ENCODE measurements around the gene FOXP1. TPM values are rescaled to one million over a fixed set of nuclear protein-coding genes. Genes with fewer than 3 reads are reported as not detected.

FOXP1 gene
- total and polyA plus RNA-seq, 2 of the 8 experiments (the other 6 are each of a cell fraction or from before 2014, with no cell fraction given) = 13.9 to 25.4 TPM

- Histone ChIP-seq H3K56ac (replicated peaks; ENCODE audit: insufficient read length, low read depth, low read length) (no peak overlapping the region), H3K4me3 (ENCODE audit: extremely low read depth in 1 of 4, insufficient read depth in 2 of 4, low read depth in 3 of 4, low read length in 4 of 4) (no peak overlapping the region), H4K5ac (ENCODE audit: insufficient read length, low read depth, low read length) (no peak overlapping the region), H3K23me2 (ENCODE audit: low read depth, low read length) (no peaks in the 10 kb centered on the region), H3K79me2 (ENCODE audit: control insufficient read depth in 1 of 2, insufficient read depth in 2 of 2, low read length in 2 of 2) (no peaks in the 10 kb centered on the region), H3K23ac (ENCODE audit: insufficient read length) (no peak overlapping the region), H2BK120ac (replicated peaks; ENCODE audit: low read depth, low read length) (no peak overlapping the region), H3K79me1 (ENCODE audit: low read depth, low read length) (no peaks in the 10 kb centered on the region; the same call in 1 of the 2 replicates), H2AK5ac (ENCODE audit: low read depth, low read length) (no peak overlapping the region), H3K27ac (ENCODE audit: low read depth, low read length) (no peak overlapping the region), H2BK15ac (ENCODE audit: low read length) (no peak overlapping the region), H3K9me3 (ENCODE audit: insufficient read depth in 2 of 2, low read depth in 1 of 2, low read length in 1 of 2) (peaks cover 0 to 1% of the 10 kb centered on the region in 2 experiments; a peak in 1 of 4 replicates), H2BK20ac (ENCODE audit: low read length) (no peak overlapping the region), H3K4ac (replicated peaks; ENCODE audit: insufficient read length, low read depth, low read length) (no peak overlapping the region), H3K27me3 (replicated peaks in 1 of 4; ENCODE audit: control insufficient read depth in 3 of 4, extremely low read depth in 1 of 4, insufficient read depth in 3 of 4, low read length in 3 of 4) (no peaks in the 10 kb centered on the region), H2BK12ac (ENCODE audit: low read depth, low read length) (no peak overlapping the region), H4K20me1 (replicated peaks in 1 of 2; ENCODE audit: control insufficient read depth in 1 of 2, insufficient read depth in 2 of 2, low read length in 2 of 2) (peaks cover 0 to 2% of the 10 kb centered on the region in 2 experiments), H3K36me3 (ENCODE audit: control insufficient read depth in 2 of 4, insufficient read depth in 4 of 4, low read length in 3 of 4) (no peaks in the 10 kb centered on the region), H3K9ac (replicated peaks in 1 of 4; ENCODE audit: extremely low read depth in 1 of 4, low read depth in 3 of 4, low read length in 3 of 4) (no peak overlapping the region), H3K18ac (ENCODE audit: extremely low read depth, low read length) (no peak overlapping the region), H4K8ac (ENCODE audit: extremely low read depth, insufficient read depth, low read length) (no peak overlapping the region), H3K14ac (ENCODE audit: insufficient read length) (no peak overlapping the region), H2BK5ac (ENCODE audit: low read depth, low read length) (no peak overlapping the region), H4K91ac (replicated peaks; ENCODE audit: insufficient read length, low read length) (no peak overlapping the region), H3K4me2 (ENCODE audit: insufficient read depth in 1 of 2, low read depth in 2 of 2, low read length in 2 of 2) (no peak overlapping the region), H3K4me1 (replicated peaks in 1 of 4; ENCODE audit: control insufficient read depth in 3 of 4, insufficient read depth in 4 of 4, low read length in 3 of 4) (peaks cover 0 to 10% (median 5%) of the 10 kb centered on the region in 4 experiments; a peak in 4 of 7 replicates), H2AFZ (ENCODE audit: low read length) (no peak overlapping the region)
- WGBS, 2 experiments (ENCODE audit: extremely low coverage in 1 of 2, insufficient coverage in 1 of 2, insufficient read length in 1 of 2, insufficient replicate concordance in 2 of 2, low coverage in 1 of 2, low lambda C conversion rate in 2 of 2, missing lambda C conversion rate in 1 of 2) = 89% methylated on average over 7 of the region's 7 CpGs; no CpG with 5 or more reads in 1 of the 2 experiments
- POLR2A ChIA-PET (ENCODE audit: partially characterized antibody) = no interaction called here
- no peak for FAIRE-seq
- CTCF ChIA-PET (ENCODE audit: partially characterized antibody) = interaction anchor here (0.7 to 1.1 kb wide), 4 partner anchors 11 to 139 kb away, joined by 3 read pairs; partner anchors contain the start of gene FOXP1
- DNase-seq (ENCODE audit: low read depth in 1 of 2, low spot score in 2 of 2) = no peak
- TF ChIP-seq KDM1A (IDR thresholded peaks at IDR 0.05; ENCODE audit: borderline replicate concordance, low read length) = no peak
- no peak for TF ChIP-seq NRF1 (IDR thresholded peaks at IDR 0.05; ENCODE audit: low read depth, low read length)
- no peak for TF ChIP-seq SP4 (IDR thresholded peaks at IDR 0.05; ENCODE audit: low read length)
- TF ChIP-seq SAP30 (IDR thresholded peaks at IDR 0.05; ENCODE audit: insufficient read depth, insufficient replicate concordance, low read length) = no peak
- TF ChIP-seq JUN (IDR thresholded peaks at IDR 0.05; ENCODE audit: low read depth, low read length) = no peak
- TF ChIP-seq TAF1 (IDR thresholded peaks at IDR 0.05; ENCODE audit: low read depth, low read length) = no peak
- no peak for TF ChIP-seq E2F6 (IDR thresholded peaks at IDR 0.05)
- TF ChIP-seq SRF (IDR thresholded peaks at IDR 0.05; ENCODE audit: low read depth, low read length) = no peak
- TF ChIP-seq ASH2L (IDR thresholded peaks at IDR 0.05; ENCODE audit: low read length) = no peak
- no peak for TF ChIP-seq RXRA (IDR thresholded peaks at IDR 0.05; ENCODE audit: insufficient read depth, low read depth, low read length)
- no peak for TF ChIP-seq CBX5 (IDR thresholded peaks at IDR 0.05; ENCODE audit: low read depth, low read length)
- TF ChIP-seq PHF8 (conservative IDR thresholded peaks at IDR 0.05; ENCODE audit: low read depth, low read length) = no peak
- TF ChIP-seq TCF12 (IDR thresholded peaks at IDR 0.05; ENCODE audit: low read depth, low read length) = no peak
- TF ChIP-seq MAFK (IDR thresholded peaks at IDR 0.05; ENCODE audit: low read depth, low read length) = no peak
- no peak for TF ChIP-seq EZH2 (IDR thresholded peaks at IDR 0.05; ENCODE audit: low read depth, low read length, severe bottlenecking)
Observed at GRCh38 chr3:71513515-71513914, 70.0 kb downstream of the FOXP1 start.

All from H1 (cell line).